SK-N-MC (cell line): ENCODE results near the gene ST6GALNAC5.

ENCODE experiments used
- DNase-seq: peaks from one replicate; pipeline ENCODE4 v3.0.0-alpha.2; 2011; ENCODE audit warnings: low read depth, low spot score
- H3K27ac ChIP-seq: fragments of 200-600 bp; sonication (generic); 2 replicates; pipeline ENCODE4 v1.5.1; 2016; ENCODE audit warnings: mixed run types
- H3K36me3 ChIP-seq: fragments of 200-600 bp; sonication (generic); 2 replicates; pipeline ENCODE4 v1.6.1; 2017; ENCODE audit warnings: antibody characterized with exemption, low read length, mixed read lengths; ENCODE audit not compliant: insufficient read depth
- H3K4me3 ChIP-seq: fragments of 200-600 bp; sonication (generic); 2 replicates; pipeline ENCODE4 v1.5.1; 2016
- H3K9ac ChIP-seq: fragments of 200-600 bp; sonication (generic); 2 replicates; pipeline ENCODE4 v1.8.0; 2017; ENCODE audit warnings: mixed run types, mixed read lengths; ENCODE audit not compliant: insufficient read length
- H3K9me3 ChIP-seq: fragments of 200-600 bp; sonication (generic); 2 replicates; pipeline ENCODE4 v1.6.1; 2017; ENCODE audit warnings: low read depth, mild to moderate bottlenecking, antibody characterized with exemption, low read length, moderate library complexity, mixed read lengths
- EZH2 ChIP-seq: fragments of 200-600 bp; sonication (generic); IDR thresholded peaks from one replicate; pipeline ENCODE4 v1.6.1; 2017; ENCODE audit warnings: antibody characterized with exemption
- FOXP2 ChIP-seq: optimal IDR thresholded peaks from 2 replicates; pipeline ENCODE3; 2011; ENCODE audit warnings: mild to moderate bottlenecking, moderate library complexity; ENCODE audit not compliant: insufficient read depth; ENCODE audit errors: extremely low read length, control extremely low read depth
- POLR2AphosphoS5 ChIP-seq: IDR thresholded peaks from 2 replicates; pipeline ENCODE4 v1.6.1; 2012; ENCODE audit warnings: mild to moderate bottlenecking, low read depth, low read length, borderline replicate concordance

Gene ST6GALNAC5

GRCh38 chr1:77044133-77044849, 177.0 kb downstream of the ST6GALNAC5 start:
- H3K36me3 ChIP-seq = no peaks in the 10 kb centered on the region
- H3K27ac ChIP-seq = no peak overlapping the region
- no peak overlapping the region for H3K9ac ChIP-seq
- H3K4me3 ChIP-seq = no peak overlapping the region
- DNase-seq = no peak
- no peak for TF ChIP-seq POLR2AphosphoS5
- no peak for TF ChIP-seq FOXP2
- TF ChIP-seq EZH2 = no peak
- H3K9me3 ChIP-seq = no peaks in the 10 kb centered on the region

GRCh38 chr1:77047575-77047974, 180.3 kb downstream of the ST6GALNAC5 start:
- Histone ChIP-seq H3K9ac (no peak overlapping the region), H3K4me3 (no peak overlapping the region), H3K9me3 (no peaks in the 10 kb centered on the region), H3K36me3 (no peaks in the 10 kb centered on the region), H3K27ac (no peak overlapping the region)
- TF ChIP-seq FOXP2 (no peak), EZH2 (no peak), POLR2AphosphoS5 (no peak)
- no peak for DNase-seq

- DNase-seq = no peak
- H3K27ac ChIP-seq = no peak overlapping the region
- no peaks in the 10 kb centered on the region for H3K9me3 ChIP-seq
- H3K4me3 ChIP-seq = no peak overlapping the region
- no peaks in the 10 kb centered on the region for H3K36me3 ChIP-seq
- TF ChIP-seq FOXP2 (no peak), POLR2AphosphoS5 (no peak), EZH2 (no peak)
- no peak overlapping the region for H3K9ac ChIP-seq
These were observed 180.8 kb downstream of the ST6GALNAC5 start for GRCh38 chr1:77047978-77048614.

GRCh38 chr1:77048615-77049005, 181.3 kb downstream of the ST6GALNAC5 start:
- TF ChIP-seq EZH2 (no peak), FOXP2 (no peak), POLR2AphosphoS5 (no peak)
- H3K9ac ChIP-seq = no peak overlapping the region
- H3K9me3 ChIP-seq = no peaks in the 10 kb centered on the region
- H3K36me3 ChIP-seq = no peaks in the 10 kb centered on the region
- no peak for DNase-seq
- no peak overlapping the region for H3K27ac ChIP-seq
- no peak overlapping the region for H3K4me3 ChIP-seq

- no peaks in the 10 kb centered on the region for H3K9me3 ChIP-seq
- no peak overlapping the region for H3K4me3 ChIP-seq
- no peaks in the 10 kb centered on the region for H3K36me3 ChIP-seq
- no peak for DNase-seq
- TF ChIP-seq EZH2 (no peak), POLR2AphosphoS5 (no peak), FOXP2 (no peak)
- no peak overlapping the region for H3K9ac ChIP-seq
- no peak overlapping the region for H3K27ac ChIP-seq
These were observed 184.1 kb downstream of the ST6GALNAC5 start for GRCh38 chr1:77051425-77051824.

- H3K9me3 ChIP-seq = no peaks in the 10 kb centered on the region
- no peaks in the 10 kb centered on the region for H3K36me3 ChIP-seq
- H3K4me3 ChIP-seq = no peak overlapping the region
- TF ChIP-seq EZH2 (no peak), POLR2AphosphoS5 (no peak), FOXP2 (no peak)
- no peak for DNase-seq
- H3K27ac ChIP-seq = no peak overlapping the region
- H3K9ac ChIP-seq = no peak overlapping the region
These were observed 189.2 kb downstream of the ST6GALNAC5 start for GRCh38 chr1:77056525-77056924.

- no peak overlapping the region for H3K27ac ChIP-seq
- no peak overlapping the region for H3K9ac ChIP-seq
- H3K36me3 ChIP-seq = no peaks in the 10 kb centered on the region
- TF ChIP-seq POLR2AphosphoS5 (no peak), EZH2 (no peak), FOXP2 (no peak)
- H3K4me3 ChIP-seq = no peak overlapping the region
- DNase-seq = no peak
- no peaks in the 10 kb centered on the region for H3K9me3 ChIP-seq
These were observed 190.8 kb downstream of the ST6GALNAC5 start for GRCh38 chr1:77057994-77058585.

- no peak for TF ChIP-seq POLR2AphosphoS5
- no peak for TF ChIP-seq FOXP2
- TF ChIP-seq EZH2 = no peak
- H3K36me3 ChIP-seq = no peaks in the 10 kb centered on the region
- H3K9ac ChIP-seq = no peak overlapping the region
- DNase-seq = no peak
- H3K9me3 ChIP-seq = no peaks in the 10 kb centered on the region
- H3K27ac ChIP-seq = no peak overlapping the region
- H3K4me3 ChIP-seq = no peak overlapping the region
These were observed 192.7 kb downstream of the ST6GALNAC5 start for GRCh38 chr1:77060000-77060399.

GRCh38 chr1:77061162-77061561, 193.9 kb downstream of the ST6GALNAC5 start:
- DNase-seq = no peak
- Histone ChIP-seq H3K27ac (no peak overlapping the region), H3K4me3 (no peak overlapping the region), H3K9me3 (no peaks in the 10 kb centered on the region), H3K36me3 (no peaks in the 10 kb centered on the region), H3K9ac (no peak overlapping the region)
- TF ChIP-seq EZH2 (no peak), POLR2AphosphoS5 (no peak), FOXP2 (no peak)
